Activated CD4-positive, alpha-beta T cell treated with anti-CD3 and anti-CD28 coated beads, Interleukin-2, amount 50 U/mL, for 4 hours (primary cell): ENCODE measurements around the gene THSD8.
"Not testable (repeated sequence)": the region's sequence is repeated elsewhere in the genome, so short reads cannot be mapped to it uniquely, and the experiment has no call there.

Experiments used
- DNase-seq, 2 experiments: peaks; one replicate each; pipeline ENCODE4 v3.0.0-alpha.2; 2020

The THSD8 gene

GRCh38 chr19:12793290-12794195 is 8.3 kb upstream of the THSD8 start:
- peak; percentile 92 to 95 for DNase-seq

DNA sequence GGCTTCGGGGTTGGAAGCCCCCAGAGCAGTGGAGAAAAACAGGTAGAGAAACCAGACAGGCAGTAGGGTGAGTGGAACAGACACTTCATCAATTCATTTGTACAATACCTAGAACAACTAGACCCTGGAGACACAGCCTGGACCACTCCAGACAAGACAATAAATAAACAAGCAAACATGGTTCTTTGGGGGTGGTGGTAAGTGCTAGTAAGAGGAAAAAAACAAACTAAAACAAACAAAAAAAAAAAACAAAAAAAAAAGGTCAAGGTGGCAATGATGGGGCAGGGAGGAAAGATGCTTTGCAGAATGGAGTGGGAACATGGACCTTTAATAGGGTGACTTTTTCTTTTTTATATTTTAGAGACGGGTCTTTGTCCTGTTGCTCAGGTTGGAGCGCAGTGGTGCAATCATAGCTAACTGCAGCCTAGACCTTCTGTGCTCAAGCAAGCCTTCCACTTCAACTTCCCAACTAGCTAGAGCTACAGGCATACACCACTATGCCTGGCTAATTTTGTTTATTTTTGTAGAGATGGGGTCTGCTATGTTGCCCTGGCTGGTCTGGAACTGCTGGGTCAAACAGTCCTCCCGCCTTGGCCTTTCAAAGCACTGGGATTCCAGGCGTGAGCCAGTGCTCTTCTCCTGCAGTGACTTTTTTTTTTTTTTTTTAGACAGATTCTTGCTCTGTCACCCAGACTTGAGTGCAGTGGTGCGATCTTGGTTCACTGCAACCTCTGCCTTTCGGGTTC is 7.5 kb upstream of the THSD8 start:
- no peak for DNase-seq

DNA sequence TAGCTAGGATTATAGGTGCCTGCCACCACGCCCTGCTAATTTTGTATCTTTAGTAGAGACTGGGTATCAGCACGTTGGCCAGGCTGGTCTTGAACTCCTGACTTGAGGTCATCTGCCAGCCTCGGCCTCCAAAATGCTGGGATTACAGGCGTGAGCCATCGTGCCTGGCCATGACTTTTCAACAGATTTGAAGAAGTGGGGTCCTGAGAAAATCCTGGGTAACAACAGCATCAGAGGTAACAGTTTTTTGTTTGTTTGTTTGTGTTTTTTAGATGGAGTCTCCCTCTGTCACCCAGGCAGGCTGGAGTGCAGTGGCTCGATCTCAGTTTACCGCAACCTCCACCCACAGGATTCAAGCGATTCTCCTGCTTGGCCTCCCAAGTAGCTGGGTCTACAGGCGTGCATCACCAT is 6.9 kb upstream of the THSD8 start:
- no peak for DNase-seq

- DNase-seq = peak; percentile 66 to 70
These were observed 5.5 kb upstream of the THSD8 start for GRCh38 chr19:12796146-12797071.

GRCh38 chr19:12797141-12797587 is 4.7 kb upstream of the THSD8 start:
- no peak for DNase-seq

DNA sequence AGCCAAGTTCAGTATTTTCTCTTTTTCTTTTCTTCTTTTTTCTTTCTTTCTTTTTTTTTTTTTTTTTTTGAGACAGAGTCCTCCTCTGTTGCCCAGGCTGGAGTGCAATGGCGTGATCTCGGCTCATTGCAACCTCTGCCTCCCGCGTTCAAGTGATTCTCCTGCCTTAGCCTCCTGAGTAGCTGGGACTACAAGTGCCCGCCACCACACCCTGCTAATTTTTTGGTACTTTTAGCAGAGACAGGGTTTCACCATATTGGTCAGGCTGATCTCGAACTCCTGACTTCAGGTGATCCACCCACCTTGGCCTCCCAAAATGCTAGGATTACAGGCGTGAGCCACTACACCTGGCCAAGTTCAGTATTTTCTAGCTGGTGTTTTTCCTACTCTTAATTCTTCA is 4.3 kb upstream of the THSD8 start:
- DNase-seq = not testable (repeated sequence)

GRCh38 chr19:12799742-12800465 is 2.0 kb upstream of the THSD8 start:
- DNase-seq = no peak

DNA sequence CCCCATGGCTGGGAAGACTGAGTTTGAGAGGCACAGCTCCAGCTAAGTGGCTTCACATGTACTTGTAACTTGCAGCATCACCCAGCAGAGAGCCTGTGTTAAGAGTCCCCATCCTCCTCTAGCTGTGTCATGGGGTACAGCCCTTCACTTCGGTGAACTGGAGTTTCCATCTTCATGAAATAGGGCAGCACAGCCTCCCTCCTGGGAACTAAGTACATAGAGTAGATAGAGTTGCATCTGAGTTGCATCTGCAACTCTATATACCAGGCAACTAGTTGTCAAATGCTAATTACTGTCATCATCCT is 1.5 kb upstream of the THSD8 start:
- no peak for DNase-seq

DNA sequence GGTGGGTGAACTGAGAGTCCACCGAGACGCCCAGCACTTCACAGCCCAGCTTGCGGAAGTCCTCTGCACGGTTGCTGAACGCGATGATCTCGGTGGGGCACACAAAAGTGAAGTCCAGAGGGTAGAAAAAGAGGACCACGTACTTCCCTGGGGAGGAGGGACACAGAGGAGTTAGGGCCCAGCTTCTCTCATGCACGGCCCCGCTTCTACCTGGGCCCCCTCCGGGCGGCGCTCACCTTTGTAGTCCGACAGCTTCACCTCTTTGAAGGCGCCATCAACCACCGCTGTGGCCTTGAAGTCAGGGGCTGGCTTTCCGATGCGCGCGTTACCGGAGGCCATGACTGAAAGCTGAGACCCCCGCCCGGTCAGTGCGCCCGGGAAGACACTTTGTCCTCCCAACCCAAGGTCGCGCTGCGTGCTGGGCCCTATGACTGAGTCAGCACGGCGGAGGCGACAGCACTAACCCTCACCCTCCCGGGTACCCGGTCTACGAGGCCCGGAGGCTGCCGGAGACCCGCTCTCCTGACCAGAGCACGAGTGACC is 875 bp upstream of the THSD8 start:
- DNase-seq = no peak

DNA sequence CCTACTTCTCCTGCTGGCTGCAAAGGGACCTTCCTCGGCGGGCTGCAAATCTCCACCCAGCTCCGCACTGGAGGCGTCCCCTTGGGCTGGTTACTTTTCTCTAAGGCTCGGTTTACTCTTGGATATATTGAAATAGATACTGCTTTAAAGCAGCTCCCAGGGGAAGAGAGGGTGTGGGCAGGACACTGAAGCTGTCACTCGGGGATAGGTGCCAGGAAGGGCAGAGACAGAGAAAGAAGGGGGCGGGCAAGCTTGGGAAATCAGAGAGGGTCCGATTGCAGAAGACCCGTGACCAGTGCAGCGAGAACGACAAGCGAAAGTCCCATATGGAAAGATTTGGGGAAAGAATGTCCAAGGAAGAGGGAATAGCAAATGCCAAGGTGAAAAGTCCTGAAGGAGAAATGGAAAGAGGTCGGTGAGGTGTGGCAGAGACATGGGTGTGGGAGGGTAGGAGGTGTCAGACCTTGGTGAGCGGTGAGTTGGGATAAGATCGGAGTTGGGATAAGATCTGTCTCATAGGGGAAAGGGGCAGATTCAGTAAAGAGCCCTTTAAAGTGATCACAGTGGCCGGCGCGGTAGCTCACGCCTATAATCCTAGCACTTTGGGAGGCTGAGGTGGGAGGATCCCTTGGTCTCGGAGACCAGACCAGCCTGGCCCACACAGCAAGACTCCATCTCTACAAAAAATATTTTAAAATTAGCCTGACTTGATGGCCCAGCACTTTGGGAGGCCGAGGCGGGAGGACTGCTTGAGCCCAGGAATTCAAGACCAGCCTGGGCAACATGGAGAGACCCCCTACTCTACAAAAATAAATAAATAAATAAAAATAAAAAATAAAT is 618 bp downstream of the THSD8 start:
- no peak for DNase-seq

DNA sequence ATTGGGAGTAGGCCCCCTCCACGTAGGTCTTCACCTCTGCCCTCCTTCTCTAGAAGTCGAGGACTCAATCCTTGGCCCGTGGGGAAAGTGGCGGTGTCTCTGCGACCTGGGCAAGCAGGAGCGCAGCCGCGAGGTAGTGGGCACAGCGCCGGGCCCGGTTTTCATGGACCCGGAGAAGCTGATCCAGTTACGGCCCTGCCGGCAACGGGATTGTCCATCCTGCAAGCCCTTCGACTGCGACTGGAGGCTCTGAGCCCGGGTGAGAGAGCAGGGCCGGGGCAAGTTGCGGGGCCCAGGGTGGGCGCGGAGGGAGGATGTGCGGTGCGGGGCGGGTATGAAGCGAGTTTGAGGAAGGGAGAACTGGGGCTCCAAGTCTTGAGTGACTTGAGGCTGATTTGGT is 2.2 kb downstream of the THSD8 start:
- no peak for DNase-seq

DNA sequence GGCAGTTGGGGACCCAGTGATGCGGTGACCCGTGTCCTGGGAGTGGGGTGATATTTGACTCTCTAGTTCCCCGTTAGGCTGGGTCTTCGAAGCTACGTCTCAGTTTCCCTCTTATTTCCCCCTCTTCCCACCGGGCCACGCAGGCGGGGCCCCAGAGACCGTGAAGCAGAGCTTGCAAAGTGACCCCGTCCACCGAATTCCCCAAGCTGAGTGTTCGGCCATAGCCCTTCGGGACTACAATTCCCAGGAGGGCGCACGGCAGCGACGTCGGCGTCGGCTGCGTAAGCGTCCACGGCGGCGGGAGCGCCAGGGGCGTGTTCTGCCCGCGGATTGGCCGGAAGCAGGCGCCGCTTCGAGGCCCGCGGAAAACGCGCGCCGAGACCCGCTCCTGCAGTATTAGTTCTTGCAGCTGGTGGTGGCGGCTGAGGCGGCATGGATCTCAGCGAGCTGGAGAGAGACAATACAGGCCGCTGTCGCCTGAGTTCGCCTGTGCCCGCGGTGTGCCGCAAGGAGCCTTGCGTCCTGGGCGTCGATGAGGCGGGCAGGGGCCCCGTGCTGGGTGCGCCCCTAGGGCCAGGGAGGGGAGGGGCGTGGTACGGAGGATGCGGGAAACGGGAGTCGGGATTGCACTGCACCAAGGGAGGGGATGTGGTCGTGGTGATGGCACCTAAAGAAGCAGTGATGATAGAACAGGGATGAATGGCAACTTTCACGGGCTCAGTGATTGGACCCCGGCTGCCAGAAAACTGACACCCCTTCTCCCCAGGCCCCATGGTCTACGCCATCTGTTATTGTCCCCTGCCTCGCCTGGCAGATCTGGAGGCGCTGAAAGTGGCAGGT is 4.6 kb downstream of the THSD8 start, which contains the start of gene RNASEH2A:
TSS of gene RNASEH2A (plus strand) at position 343 of the 840 bp plus-strand sequence. CDS start at position 433, 90 bp downstream.
- peak; percentile 78 to 80 for DNase-seq

DNA sequence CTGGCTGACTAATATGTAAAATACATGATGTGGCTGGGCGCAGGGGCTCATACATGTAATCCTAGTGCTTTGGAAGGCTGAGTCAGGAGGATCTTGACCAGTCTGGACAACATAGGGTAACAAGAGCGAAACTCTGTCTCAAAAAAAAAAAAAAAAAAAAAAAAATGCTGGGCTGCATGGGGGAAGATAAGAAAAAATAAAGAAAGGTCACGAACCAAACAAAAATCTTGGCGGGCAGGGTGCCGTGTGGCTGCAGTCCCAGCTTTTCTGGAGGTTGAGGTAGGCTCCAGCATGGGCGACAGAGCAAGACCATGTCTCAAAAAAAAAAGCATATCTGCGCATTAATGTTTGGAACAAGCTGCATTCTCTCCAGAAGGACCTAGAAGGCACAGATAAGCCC is 13.2 kb downstream of the THSD8 start:
- no peak for DNase-seq

DNA sequence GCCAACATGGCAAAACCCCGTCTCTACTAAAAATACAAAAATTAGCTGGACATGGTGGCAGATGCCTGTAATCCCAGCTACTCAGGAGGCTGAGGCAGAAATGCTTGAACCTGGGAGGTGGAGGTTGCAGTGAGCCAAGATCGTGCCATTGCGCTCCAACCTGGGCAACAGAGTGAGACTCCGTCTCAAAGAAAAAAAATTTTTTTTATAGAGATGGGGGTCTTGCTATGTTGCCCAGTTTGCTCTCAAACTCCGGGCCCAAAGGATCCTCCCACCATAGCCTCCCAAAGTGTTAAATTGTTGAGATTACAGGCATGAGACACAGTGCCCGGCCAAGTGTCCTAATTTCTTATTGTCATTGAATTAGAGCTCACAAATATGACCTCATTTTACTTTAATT is 15.3 kb downstream of the THSD8 start:
- DNase-seq = not testable (repeated sequence)

DNA sequence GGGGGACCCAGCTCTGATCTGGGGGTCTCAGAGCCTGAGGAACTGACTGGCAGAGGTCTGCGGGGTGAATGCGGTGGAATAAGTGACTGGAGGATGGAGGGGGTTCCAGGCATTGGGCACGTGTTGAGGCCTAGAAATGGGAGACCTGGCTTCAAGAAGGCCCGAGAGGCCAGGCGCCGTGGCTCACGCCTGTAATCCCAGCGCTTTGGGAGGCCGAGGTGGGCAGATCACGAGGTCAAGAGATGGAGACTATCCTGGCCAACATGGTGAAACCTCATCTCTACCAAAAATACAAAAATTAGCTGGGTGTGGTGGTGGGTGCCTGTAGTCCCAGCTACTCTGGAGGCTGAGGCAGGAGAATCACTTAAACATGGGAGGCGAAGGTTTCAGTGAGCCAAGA is 15.9 kb downstream of the THSD8 start:
- DNase-seq = not testable (repeated sequence)

DNA sequence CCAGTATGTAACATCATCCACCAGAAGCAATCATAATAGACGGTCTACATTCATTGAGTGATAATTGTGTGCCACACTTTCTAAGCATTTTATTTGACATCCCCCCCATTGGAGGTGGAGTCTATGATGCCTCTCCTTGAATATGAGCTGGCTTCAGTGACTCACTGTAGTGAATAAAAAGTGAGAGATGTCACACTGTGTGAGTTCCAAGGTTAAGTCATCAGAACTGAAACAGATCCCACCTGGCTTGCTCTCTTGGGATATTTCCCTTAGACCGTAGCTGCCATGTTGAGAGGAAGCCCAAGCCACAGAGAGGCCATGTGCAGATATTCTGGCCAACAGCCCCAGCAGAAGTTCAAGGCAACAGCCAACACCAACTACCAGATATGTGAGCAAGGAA is 19.9 kb downstream of the THSD8 start:
- DNase-seq = no peak

DNA sequence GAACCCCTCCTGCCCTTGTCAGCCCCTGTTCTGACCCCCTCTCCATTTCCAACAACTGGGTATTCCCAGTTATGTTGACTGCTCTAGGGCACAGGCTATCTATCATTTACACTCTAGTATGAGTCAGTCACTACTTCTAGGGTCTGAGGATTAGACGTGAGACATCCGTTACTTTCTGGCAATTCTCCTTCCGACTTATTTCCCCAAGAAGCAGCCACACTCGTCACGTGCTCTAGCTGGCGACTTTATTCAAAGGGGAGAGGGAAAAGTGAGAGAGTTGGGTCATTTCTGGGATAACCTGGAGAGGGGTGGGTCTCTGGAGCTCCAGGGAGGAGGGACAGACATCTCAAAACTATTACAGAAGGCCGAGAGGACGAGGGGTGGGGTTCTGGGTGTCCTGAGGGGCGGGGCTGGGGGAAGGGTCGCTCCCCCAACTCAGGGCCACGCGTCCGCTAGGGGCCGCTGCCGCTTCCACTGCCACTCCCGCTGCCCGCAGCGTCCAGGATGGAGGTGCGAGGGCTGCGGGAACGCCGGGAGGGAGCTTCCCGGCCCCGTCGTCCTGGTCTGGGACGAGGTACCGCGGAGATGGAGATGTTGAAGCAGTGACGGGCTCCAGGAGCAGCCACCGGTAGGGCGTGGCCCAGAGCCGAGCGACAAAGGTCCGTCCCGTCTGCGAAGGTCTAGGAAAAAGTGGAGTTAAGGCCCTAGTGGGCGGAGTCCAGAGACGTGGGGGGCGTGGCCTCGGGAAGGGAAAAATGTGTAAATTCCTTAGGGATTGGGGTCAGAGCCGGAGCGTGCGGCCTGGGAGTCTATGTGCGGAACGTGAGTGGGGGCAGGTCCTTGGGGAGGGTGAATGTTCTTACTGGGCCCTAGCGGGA is 23.6 kb downstream of the THSD8 start:
- DNase-seq = no peak

DNA sequence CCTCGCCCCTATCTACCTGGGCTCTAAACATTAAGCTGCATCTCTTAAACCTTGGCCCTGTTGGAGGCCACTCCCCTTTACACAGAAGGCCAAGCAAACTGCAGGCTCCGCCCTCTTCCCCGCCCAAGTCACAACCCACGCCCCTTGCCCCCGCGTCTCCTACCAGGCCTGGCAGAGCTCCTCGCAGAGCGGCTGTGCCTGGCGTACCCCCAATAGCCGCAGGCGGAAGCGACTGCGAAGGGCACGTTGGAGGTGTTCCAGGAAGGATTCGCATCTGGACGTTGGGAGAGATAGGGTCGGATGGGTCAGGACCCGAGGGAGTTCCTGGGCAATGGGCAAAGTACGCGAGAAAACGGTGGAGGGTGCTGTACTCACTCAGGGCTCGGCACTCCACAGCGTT is 26.6 kb downstream of the THSD8 start:
- DNase-seq = no peak

DNA sequence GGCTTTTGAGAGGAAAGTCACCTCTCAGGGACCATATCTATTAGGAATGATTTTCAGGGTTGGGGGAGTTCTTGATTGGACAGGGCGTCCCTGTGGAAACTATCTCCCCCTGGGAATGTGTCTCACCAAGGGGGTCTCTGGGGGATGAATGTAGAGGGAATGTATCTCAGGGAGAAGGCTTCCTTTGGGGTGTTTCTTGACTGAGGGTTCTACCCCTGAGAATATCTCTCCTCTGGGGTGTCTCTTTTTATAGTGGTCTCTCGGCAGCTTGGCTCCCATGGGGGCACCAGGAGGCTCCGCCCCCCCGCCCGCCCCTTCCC is 31.5 kb downstream of the THSD8 start:
- DNase-seq = no peak
